ENCODE results near the gene CD99L2.

Gene CD99L2

DNA sequence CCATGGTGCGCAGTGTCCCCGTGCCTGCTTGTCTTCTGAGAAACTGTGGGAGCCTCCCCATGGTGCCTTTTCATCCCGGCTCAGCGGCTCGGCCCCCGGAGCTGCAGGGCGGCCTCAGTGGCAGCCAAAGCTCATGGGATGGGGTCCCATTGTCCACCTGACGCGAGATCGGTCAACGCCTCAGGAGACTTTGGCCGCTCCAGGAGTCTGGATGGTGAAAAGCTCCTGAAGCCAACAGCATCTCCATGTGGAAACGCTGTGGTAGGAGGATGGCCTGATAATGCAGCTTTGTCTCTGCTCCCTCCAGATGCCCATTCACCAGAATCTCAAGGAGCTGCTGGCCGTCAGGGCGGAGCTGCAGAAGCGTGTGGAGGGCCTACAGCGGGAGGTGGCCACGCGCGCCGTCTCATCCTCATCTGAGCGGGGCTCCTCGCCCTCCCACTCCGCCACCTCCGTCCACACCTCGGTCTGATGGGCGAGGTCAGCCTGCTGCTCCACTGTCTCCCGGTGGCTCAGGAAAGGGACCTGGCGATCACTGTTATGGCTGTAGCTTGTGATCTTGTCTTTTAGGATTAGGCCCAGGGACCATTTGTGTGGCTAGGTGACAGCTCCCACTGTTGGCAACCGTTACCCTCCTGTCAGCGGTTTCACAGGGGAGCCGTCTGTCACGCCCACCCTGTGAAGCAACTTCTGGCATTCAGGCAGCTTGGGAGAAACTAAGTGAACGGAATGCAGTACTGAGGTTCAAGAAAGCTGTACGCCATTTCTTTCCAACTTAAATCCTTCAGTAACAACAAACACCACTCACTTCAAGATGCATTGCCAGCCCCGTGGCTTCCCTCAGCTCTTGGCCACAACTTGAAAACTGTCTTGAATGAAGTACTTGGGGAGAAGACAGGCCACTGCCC is 136.0 kb downstream of the CD99L2 start:
- no peak for DNase-seq

DNA sequence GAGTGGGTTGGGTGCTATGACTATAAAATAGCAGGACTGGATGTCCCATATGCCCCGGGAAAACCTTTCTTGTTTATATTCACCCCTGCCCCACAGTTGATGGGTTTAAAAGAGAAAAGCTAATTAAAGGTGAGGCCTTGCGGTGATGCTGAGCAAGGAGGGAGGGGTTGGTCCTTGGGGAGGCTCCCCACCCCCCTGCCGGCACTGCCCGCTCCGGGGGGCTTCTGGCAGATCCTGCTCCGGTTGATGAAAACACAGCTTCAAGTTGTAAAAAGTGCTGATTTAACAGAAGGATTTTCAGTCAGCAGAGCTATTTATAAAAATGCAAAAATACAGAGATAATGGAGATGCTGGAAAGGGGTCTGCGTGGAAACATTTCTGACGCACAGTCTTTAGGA is 136.7 kb downstream of the CD99L2 start:
- DNase-seq = no peak

- no peak for DNase-seq
Measured at GRCh38 chrX:150761176-150761818, 137.2 kb downstream of the CD99L2 start.

GRCh38 chrX:150759568-150760416 is 138.7 kb downstream of the CD99L2 start:
- DNase-seq = no peak

DNA sequence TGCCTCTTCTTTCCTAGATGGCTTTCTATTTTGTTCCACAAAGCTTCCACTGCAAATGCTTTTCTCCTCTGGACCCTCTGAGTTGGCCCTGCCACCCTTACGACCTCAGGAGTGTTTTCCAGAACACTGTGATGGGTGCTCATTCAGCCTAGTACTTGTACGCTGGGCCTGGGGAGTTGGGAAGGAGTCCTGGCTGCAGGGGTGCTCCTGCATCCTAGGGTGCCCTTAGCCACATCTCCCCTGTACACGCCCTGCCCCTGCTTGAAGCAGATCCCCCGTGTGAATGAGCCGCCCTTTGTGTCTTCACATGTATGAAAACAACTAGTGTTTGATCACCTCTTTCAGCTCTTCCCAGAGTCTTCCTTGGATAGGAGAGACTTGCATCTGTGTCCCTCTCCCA is 141.1 kb downstream of the CD99L2 start:
- DNase-seq = no peak

DNA sequence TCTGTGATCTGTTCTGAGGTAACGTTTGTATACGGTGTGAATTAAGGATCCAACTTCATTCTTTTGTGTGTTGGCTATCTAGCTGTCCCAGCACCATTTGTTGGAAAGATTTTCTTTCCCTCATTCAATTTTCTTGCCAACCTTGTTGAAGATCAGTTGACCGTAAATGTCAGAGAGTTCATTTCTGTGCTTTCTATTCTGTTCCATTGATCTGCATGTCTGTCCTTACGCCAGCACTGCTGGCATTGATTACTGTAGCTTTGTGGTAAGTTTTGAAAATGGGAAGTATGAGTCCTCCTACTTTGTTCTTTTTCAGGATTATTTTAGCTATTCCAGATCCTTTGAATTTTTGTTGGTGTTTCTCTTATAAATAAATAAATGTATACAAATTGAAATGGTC is 144.5 kb downstream of the CD99L2 start:
- no peak for DNase-seq

DNA sequence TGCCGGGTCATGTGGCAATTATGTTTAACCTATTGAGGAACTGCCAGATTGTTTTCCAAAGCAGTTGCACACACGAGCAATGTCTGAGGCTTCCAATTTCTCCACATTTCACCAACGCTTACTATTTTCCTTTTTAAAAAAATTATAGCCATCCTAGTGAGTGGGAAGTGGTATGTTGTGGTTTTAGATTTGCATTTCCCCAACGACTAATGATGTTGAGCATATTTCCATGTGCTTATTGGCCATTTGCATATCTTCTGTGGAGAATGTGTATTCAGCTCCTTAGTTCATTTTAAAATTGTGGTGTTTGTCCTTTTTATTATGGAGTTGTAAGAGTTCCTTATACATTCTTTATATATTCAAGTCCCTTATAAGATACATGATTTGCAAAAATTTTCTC is 145.1 kb downstream of the CD99L2 start:
- no peak for DNase-seq

- DNase-seq = no peak
Measured at GRCh38 chrX:150752124-150752523, 146.3 kb downstream of the CD99L2 start.

DNA sequence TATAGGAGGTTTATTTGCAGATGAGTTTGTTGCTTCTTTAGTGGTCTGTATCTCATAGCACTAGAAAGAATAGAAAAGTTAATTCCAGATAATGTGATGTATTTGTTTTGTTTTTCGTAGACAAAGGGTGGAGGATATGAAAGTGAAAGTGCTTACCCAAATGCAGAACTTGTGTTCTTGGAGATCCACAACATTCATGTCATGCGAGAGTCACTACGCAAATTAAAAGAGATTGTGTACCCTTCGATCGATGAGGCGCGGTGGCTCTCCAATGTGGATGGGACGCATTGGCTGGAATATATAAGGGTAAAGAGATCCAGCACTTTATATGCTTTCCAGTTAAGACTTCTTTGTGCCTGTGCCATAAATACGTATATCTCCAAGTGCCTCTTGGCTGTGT is 162.0 kb downstream of the CD99L2 start:
- no peak for DNase-seq

GRCh38 chrX:150731795-150732194 is 166.7 kb downstream of the CD99L2 start:
- peak; percentile 59 for DNase-seq

- DNase-seq = peak; percentile 27
Measured at GRCh38 chrX:150730719-150731118, 167.7 kb downstream of the CD99L2 start.

GRCh38 chrX:150729956-150730355 is 168.5 kb downstream of the CD99L2 start:
- no peak for DNase-seq

GRCh38 chrX:150719621-150720020 is 178.8 kb downstream of the CD99L2 start:
- no peak for DNase-seq

Data from fibroblast of skin of back (primary cell).